ENCODE data around the gene FOXO1. TPM values are rescaled to one million over a fixed set of nuclear protein-coding genes. Genes with fewer than 3 reads are reported as not detected.

Gene FOXO1
- total RNA-seq, 4 donors from 2014 or later, result 43.6 to 75.9 (median 52.0) TPM

- WGBS, 2 donors, result 37 to 65% methylated on average over 8 to 9 of the region's 9 CpGs
- peak in 1 of 2 donors; percentile 81 for DNase-seq (ENCODE audit: low spot score in 2 of 2)
- intact Hi-C loops (cut with DNase I; ENCODE audit: low total_unique reads), result no loop called here
- H3K4me3 ChIP-seq (ENCODE audit: low read depth, poor library complexity, severe bottlenecking), result no peak overlapping the region
- no peak for TF ChIP-seq CTCF (IDR thresholded peaks at IDR 0.05)
- no peak for TF ChIP-seq POLR2A (IDR thresholded peaks at IDR 0.05)
Observed at GRCh38 chr13:40536443-40537113, 129.9 kb downstream of the FOXO1 start.

- no peak overlapping the region for H3K4me3 ChIP-seq (ENCODE audit: low read depth, poor library complexity, severe bottlenecking)
Observed at GRCh38 chr13:40535345-40535836, 131.1 kb downstream of the FOXO1 start.

GRCh38 chr13:40534456-40534855, 132.0 kb downstream of the FOXO1 start:
- H3K4me3 ChIP-seq (ENCODE audit: low read depth, poor library complexity, severe bottlenecking), result no peak overlapping the region
- DNase-seq (ENCODE audit: low spot score in 2 of 2), result no peak
- TF ChIP-seq CTCF (IDR thresholded peaks at IDR 0.05) (no peak), POLR2A (IDR thresholded peaks at IDR 0.05) (no peak)
- 76 to 89% methylated on average over 4 of the region's 4 CpGs for WGBS, 2 donors
- intact Hi-C loops (cut with DNase I; ENCODE audit: low total_unique reads), result no loop called here

More at GRCh38 chr13:40535345-40535836, 131.1 kb downstream of the FOXO1 start:
- 95 to 96% methylated on average over 27 of the region's 27 CpGs for WGBS, 2 donors
- no peak for DNase-seq (ENCODE audit: low spot score in 2 of 2)
- TF ChIP-seq POLR2A (IDR thresholded peaks at IDR 0.05), result no peak
- no peak for TF ChIP-seq CTCF (IDR thresholded peaks at IDR 0.05)
- intact Hi-C loops (cut with DNase I; ENCODE audit: low total_unique reads), result no loop called here

GRCh38 chr13:40533072-40533471, 133.4 kb downstream of the FOXO1 start:
- TF ChIP-seq POLR2A (IDR thresholded peaks at IDR 0.05), result no peak
- intact Hi-C loops (cut with DNase I; ENCODE audit: low total_unique reads), result no loop called here
- H3K4me3 ChIP-seq (ENCODE audit: low read depth, poor library complexity, severe bottlenecking), result no peak overlapping the region
- 86 to 95% methylated on average over 8 of the region's 8 CpGs for WGBS, 2 donors
- no peak for DNase-seq (ENCODE audit: low spot score in 2 of 2)

- H3K4me3 ChIP-seq (ENCODE audit: low read depth, poor library complexity, severe bottlenecking), result no peak overlapping the region
- WGBS, 2 donors, result 43 to 100% methylated on average over 1 of the region's 1 CpG
- TF ChIP-seq POLR2A (IDR thresholded peaks at IDR 0.05), result no peak
- TF ChIP-seq CTCF (IDR thresholded peaks at IDR 0.05), result no peak
- intact Hi-C loops (cut with DNase I; ENCODE audit: low total_unique reads), result no loop called here
- no peak for DNase-seq (ENCODE audit: low spot score in 2 of 2)
Observed at GRCh38 chr13:40530961-40531360, 135.5 kb downstream of the FOXO1 start.

- no peak for TF ChIP-seq CTCF (IDR thresholded peaks at IDR 0.05)
- intact Hi-C loops (cut with DNase I; ENCODE audit: low total_unique reads), result no loop called here
- WGBS, 2 donors, result 86 to 93% methylated on average over 6 of the region's 6 CpGs
- no peak overlapping the region for H3K4me3 ChIP-seq (ENCODE audit: low read depth, poor library complexity, severe bottlenecking)
- no peak for DNase-seq (ENCODE audit: low spot score in 2 of 2)
Observed at GRCh38 chr13:40528881-40529280, 137.6 kb downstream of the FOXO1 start.

Data from lower leg skin (tissue), 4 donors.